ENCODE results near the gene ZBTB8OS.

Gene ZBTB8OS

GRCh38 chr1:32627596-32628162 is 22.7 kb downstream of the ZBTB8OS start:
- H3K4me3 ChIP-seq, result no peak overlapping the region
- no peak for DNase-seq (ENCODE audit: low spot score)
- no peak for TF ChIP-seq CTCF (IDR thresholded peaks at IDR 0.05)
- no peak overlapping the region for H3K27ac ChIP-seq

DNA sequence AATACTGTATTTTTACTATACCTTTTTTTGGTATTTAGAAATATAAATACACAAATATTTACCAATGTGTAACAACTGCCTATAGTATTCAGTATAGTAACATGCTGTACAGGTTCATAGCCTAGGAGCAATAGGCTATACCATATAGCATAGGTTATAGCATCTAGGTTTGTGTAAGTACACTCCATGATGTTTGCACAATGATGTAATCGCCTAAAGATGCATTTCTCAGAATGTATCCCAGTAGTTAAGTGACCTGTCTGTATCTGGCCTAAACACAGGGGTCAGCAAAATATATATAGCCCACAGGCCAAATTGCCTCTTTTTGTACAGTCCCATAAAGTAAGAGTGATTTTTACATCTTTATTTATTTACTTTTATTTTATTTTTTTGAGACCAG is 24.2 kb downstream of the ZBTB8OS start:
- Histone ChIP-seq H3K27ac (no peak overlapping the region), H3K4me3 (no peak overlapping the region)
- no peak for TF ChIP-seq CTCF (IDR thresholded peaks at IDR 0.05)
- no peak for DNase-seq (ENCODE audit: low spot score)

- no peak for TF ChIP-seq CTCF (IDR thresholded peaks at IDR 0.05)
- no peak for DNase-seq (ENCODE audit: low spot score)
- H3K27ac ChIP-seq, result no peak overlapping the region
- no peak overlapping the region for H3K4me3 ChIP-seq
These were observed 26.6 kb downstream of the ZBTB8OS start for GRCh38 chr1:32623775-32624174.

DNA sequence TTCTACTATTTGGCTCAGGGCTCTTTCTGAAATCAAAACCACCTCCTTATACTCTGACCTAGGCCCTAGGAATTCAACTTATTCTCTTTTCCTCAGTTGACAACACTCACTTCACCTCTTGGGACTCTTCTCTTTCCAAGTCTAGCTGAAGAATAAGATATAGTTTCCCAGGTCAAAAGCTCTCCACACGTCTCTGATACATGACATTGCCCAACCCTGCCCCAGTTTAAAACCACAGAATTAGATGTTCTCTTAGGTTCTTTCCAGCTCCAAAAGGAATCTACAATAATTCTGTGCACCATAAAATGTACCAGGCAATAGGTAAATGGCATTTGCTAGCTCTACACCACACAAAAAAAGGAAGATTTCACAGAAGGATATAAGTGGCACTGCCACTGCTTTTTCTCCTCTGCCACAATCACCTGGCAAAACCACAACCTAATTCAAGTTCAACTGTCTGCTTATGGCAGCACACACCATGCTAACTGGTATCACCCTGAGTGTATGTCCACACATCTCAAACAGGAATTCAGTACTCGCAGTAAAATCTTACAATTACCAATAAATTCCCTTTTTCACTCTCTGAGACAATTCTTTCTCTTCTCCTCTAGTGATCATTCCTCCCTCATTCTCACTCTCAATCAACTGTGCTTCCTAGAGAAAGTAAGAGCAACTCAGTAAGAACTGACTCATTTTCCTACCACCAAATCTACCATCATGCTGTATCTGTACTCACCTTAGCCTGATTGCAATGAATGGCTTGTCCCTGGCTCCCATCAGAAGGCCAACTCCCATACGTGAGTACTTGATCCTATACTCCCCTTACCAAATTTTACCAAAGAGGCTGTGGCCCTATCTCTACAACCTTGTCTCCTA is 27.3 kb downstream of the ZBTB8OS start:
- TF ChIP-seq CTCF (IDR thresholded peaks at IDR 0.05), result no peak
- Histone ChIP-seq H3K27ac (no peak overlapping the region), H3K4me3 (no peak overlapping the region)
- DNase-seq (ENCODE audit: low spot score), result no peak

GRCh38 chr1:32622205-32622604 is 28.1 kb downstream of the ZBTB8OS start:
- Histone ChIP-seq H3K4me3 (no peak overlapping the region), H3K27ac (no peak overlapping the region)
- DNase-seq (ENCODE audit: low spot score), result no peak
- TF ChIP-seq CTCF (IDR thresholded peaks at IDR 0.05), result no peak

DNA sequence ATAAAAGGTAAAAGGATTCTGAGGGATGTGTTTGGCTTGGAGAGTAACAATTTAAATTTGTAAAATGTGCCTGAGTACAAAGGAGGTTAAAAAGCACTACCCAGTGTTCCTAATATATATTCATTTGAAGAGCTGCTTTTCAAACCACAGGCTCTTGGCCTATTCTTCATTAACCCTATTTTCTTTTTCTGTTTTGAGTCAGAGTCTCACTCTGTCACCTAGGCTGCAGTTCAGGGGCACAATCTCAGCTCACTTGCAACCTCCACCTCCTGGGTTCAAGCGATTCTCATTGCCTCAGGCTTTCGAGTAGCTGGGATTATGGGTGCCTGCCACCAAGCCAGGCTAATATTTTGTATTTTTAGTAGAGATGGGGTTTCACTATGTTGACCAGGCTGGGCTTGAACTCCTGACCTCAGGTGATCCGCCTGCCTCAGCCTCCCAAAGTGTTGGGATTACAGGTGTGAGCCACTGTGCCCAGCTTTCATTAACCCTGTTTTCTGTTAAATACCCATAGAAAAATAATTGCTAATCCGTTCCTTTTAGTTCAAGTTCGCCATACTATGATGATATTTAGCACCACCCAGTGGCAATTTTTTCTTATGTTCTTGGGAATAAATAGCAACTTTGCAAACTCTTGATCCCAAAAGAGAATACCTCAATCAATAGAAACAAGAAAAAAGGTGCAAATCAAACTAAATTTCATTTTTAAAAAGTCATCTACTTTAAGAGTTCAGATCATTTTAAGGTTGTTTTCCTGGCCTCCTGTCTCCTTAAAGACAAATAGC is 30.5 kb downstream of the ZBTB8OS start:
- Histone ChIP-seq H3K27ac (no peak overlapping the region), H3K4me3 (no peak overlapping the region)
- TF ChIP-seq CTCF (IDR thresholded peaks at IDR 0.05), result no peak
- DNase-seq (ENCODE audit: low spot score), result no peak

All from coronary artery (tissue), 2 donors.